ENCODE results near the gene XYLT1. TPM values are rescaled to one million over a fixed set of nuclear protein-coding genes. Genes with fewer than 3 reads are reported as not detected.
A peak's percentile ranks its signal among the peaks of the same experiment; 100 is the strongest.

The XYLT1 gene
- total RNA-seq, 1 experiment from 2014 or later, result 25.0 TPM

DNA sequence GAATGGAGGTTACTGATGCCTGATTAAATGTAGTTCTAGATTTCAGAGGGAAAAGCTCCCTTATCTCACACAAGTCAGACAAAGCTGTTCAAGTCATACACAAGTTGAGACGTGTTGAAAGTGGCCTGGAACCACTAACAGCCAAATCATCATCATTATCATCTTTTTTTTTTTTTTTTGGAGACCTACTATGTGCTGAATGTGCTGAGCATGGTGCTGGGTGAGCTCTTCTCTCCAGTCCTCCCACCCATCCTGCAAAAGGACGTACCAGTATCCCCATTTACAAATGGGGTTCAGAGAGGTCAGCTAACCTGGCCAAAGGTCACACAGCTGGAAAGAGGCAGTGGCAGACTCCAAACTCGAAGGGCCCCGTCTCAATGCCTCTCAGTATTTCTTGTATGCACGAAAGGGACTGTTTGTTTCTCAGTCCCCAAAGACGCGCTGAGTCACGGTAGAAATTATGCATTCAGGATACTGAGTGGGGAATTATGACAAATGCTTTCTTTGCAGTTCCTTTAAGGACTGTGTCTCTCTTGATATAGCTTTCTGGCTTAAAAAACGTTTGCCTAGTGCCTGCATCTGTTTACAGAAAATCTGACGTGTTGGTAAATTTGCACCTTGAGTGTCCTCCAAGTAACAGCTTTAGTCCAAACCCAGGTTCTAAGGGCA is 235.5 kb downstream of the XYLT1 start:
- Mint-ChIP-seq H3K27ac (0 out of 2 replicates have a peak overlapping the region, but pooled peaks have one; percentile 7), H3K9me3 (peaks cover 10% of the 10 kb centered on the region), H3K4me1 (no peaks in the 10 kb centered on the region), H3K4me3 (no peak overlapping the region), H3K27me3 (ENCODE audit: low read depth) (no peaks in the 10 kb centered on the region), H3K36me3 (no peaks in the 10 kb centered on the region)
- CTCF ChIA-PET, result interaction anchor here (1.1 kb wide), 1 partner anchor 16 kb away, joined by 3 read pairs; no protein-coding TSS in a partner anchor
- DNase-seq (ENCODE audit: low spot score) (no peak), ATAC-seq (no peak)
- POLR2A ChIA-PET, result no interaction called here
- TF ChIP-seq NR3C1 (CRISPR knock-in tag; conservative IDR thresholded peaks at IDR 0.05; ENCODE audit: low read depth), result no peak
- TF ChIP-seq ZNF232 (CRISPR knock-in tag; IDR thresholded peaks at IDR 0.05), result no peak
- no peak for TF ChIP-seq TEAD1 (CRISPR knock-in tag; IDR thresholded peaks at IDR 0.05)
- TF ChIP-seq, protein P1, sequence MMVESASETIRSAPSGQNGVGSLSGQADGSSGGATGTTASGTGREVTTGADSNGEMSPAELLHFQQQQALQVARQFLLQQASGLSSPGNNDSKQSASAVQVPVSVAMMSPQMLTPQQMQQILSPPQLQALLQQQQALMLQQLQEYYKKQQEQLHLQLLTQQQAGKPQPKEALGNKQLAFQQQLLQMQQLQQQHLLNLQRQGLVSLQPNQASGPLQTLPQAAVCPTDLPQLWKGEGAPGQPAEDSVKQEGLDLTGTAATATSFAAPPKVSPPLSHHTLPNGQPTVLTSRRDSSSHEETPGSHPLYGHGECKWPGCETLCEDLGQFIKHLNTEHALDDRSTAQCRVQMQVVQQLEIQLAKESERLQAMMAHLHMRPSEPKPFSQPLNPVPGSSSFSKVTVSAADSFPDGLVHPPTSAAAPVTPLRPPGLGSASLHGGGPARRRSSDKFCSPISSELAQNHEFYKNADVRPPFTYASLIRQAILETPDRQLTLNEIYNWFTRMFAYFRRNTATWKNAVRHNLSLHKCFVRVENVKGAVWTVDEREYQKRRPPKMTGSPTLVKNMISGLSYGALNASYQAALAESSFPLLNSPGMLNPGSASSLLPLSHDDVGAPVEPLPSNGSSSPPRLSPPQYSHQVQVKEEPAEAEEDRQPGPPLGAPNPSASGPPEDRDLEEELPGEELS (CRISPR knock-in tag; IDR thresholded peaks at IDR 0.05), result no peak
- TF ChIP-seq SOX15 (CRISPR knock-in tag; IDR thresholded peaks at IDR 0.05), result no peak
- TF ChIP-seq CREB1 (CRISPR knock-in tag; IDR thresholded peaks at IDR 0.05), result no peak
- no peak for TF ChIP-seq ZNF138 (CRISPR knock-in tag; conservative IDR thresholded peaks at IDR 0.05)
- TF ChIP-seq, protein P2, sequence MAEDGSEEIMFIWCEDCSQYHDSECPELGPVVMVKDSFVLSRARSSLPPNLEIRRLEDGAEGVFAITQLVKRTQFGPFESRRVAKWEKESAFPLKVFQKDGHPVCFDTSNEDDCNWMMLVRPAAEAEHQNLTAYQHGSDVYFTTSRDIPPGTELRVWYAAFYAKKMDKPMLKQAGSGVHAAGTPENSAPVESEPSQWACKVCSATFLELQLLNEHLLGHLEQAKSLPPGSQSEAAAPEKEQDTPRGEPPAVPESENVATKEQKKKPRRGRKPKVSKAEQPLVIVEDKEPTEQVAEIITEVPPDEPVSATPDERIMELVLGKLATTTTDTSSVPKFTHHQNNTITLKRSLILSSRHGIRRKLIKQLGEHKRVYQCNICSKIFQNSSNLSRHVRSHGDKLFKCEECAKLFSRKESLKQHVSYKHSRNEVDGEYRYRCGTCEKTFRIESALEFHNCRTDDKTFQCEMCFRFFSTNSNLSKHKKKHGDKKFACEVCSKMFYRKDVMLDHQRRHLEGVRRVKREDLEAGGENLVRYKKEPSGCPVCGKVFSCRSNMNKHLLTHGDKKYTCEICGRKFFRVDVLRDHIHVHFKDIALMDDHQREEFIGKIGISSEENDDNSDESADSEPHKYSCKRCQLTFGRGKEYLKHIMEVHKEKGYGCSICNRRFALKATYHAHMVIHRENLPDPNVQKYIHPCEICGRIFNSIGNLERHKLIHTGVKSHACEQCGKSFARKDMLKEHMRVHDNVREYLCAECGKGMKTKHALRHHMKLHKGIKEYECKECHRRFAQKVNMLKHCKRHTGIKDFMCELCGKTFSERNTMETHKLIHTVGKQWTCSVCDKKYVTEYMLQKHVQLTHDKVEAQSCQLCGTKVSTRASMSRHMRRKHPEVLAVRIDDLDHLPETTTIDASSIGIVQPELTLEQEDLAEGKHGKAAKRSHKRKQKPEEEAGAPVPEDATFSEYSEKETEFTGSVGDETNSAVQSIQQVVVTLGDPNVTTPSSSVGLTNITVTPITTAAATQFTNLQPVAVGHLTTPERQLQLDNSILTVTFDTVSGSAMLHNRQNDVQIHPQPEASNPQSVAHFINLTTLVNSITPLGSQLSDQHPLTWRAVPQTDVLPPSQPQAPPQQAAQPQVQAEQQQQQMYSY (CRISPR knock-in tag; IDR thresholded peaks at IDR 0.05), result no peak
- TF ChIP-seq SMAD4 (CRISPR knock-in tag; IDR thresholded peaks at IDR 0.05), result no peak

DNA sequence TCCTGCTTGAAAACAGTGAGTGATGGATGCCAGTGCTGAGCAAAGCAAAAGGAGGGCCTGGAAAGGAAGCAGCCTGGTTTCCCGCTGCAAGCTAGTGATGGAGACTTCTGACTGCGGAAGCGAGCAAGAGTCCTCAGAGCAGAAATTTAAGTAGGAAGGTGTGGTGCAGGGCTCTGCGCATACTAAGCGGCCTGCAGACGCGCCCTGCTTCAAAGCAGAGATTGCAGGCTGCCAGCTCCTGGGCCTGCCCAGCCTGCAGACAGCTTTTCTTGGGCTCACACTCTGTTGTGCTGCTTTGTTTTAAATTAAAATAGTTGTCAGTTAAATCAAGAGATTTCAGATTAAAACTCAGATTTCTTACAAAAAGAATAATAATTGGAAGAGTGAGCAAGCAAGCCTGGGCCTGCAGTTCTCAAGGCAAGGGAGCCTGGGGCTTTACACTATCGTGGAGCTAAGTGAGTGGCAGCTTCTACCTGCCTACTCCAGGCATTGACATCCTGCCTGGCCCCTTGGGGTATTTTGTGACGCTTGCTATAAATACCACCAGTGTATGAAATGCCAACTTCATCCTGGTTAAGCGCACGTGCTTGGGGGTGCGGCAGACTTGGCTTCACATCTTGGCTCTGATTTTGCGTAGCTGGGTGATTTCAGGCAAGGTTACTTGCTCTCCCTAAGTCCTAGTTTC is 237.3 kb downstream of the XYLT1 start:
- no peaks in the 10 kb centered on the region for H3K4me1 Mint-ChIP-seq
- no peaks in the 10 kb centered on the region for H3K27me3 Mint-ChIP-seq (ENCODE audit: low read depth)
- H3K4me3 Mint-ChIP-seq, result no peak overlapping the region
- H3K36me3 Mint-ChIP-seq, result no peaks in the 10 kb centered on the region
- TF ChIP-seq, protein P1 (CRISPR knock-in tag; IDR thresholded peaks at IDR 0.05), result no peak
- TF ChIP-seq, protein P3, sequence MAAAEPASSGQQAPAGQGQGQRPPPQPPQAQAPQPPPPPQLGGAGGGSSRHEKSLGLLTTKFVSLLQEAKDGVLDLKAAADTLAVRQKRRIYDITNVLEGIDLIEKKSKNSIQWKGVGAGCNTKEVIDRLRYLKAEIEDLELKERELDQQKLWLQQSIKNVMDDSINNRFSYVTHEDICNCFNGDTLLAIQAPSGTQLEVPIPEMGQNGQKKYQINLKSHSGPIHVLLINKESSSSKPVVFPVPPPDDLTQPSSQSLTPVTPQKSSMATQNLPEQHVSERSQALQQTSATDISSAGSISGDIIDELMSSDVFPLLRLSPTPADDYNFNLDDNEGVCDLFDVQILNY (CRISPR knock-in tag; IDR thresholded peaks at IDR 0.05), result no peak
- TF ChIP-seq, protein P4, sequence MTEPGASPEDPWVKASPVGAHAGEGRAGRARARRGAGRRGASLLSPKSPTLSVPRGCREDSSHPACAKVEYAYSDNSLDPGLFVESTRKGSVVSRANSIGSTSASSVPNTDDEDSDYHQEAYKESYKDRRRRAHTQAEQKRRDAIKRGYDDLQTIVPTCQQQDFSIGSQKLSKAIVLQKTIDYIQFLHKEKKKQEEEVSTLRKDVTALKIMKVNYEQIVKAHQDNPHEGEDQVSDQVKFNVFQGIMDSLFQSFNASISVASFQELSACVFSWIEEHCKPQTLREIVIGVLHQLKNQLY (CRISPR knock-in tag; IDR thresholded peaks at IDR 0.05), result no peak
- TF ChIP-seq FOXK1 (CRISPR knock-in tag; IDR thresholded peaks at IDR 0.05), result no peak
- TF ChIP-seq MXD4 (CRISPR knock-in tag; IDR thresholded peaks at IDR 0.05; ENCODE audit: borderline replicate concordance), result no peak
- TF ChIP-seq TEAD4 (CRISPR knock-in tag; IDR thresholded peaks at IDR 0.05), result no peak
- no peak for TF ChIP-seq JUN (CRISPR knock-in tag; IDR thresholded peaks at IDR 0.05)
- no peak for TF ChIP-seq NR1H2 (CRISPR knock-in tag; IDR thresholded peaks at IDR 0.05)
- TF ChIP-seq FOXJ3 (CRISPR knock-in tag; IDR thresholded peaks at IDR 0.05; ENCODE audit: borderline replicate concordance), result no peak
- no peak for TF ChIP-seq NFE2L1 (CRISPR knock-in tag; IDR thresholded peaks at IDR 0.05)
- no peak for TF ChIP-seq ETV6 (CRISPR knock-in tag; IDR thresholded peaks at IDR 0.05)
- TF ChIP-seq TCF7 (CRISPR knock-in tag; IDR thresholded peaks at IDR 0.05; ENCODE audit: low read depth), result no peak
- no peak for TF ChIP-seq ZNF416 (CRISPR knock-in tag; IDR thresholded peaks at IDR 0.05)
- no peak overlapping the region for H3K27ac Mint-ChIP-seq
- ATAC-seq (no peak), DNase-seq (ENCODE audit: low spot score) (no peak)
- POLR2A ChIA-PET, result no interaction called here
- CTCF ChIA-PET, result interaction anchor here (0.6 to 2.1 kb wide), 2 partner anchors 234 to 338 kb away, joined by 4 to 10 read pairs; no protein-coding TSS in a partner anchor
- no peaks in the 10 kb centered on the region for H3K9me3 Mint-ChIP-seq
